PFSK-1 (cell line): ENCODE measurements around the gene ZBTB25.

Source experiments
- FOXP2 ChIP-seq: optimal IDR thresholded peaks from 2 replicates; pipeline ENCODE3; 2011; ENCODE audit warnings: borderline replicate concordance, control low read depth, inconsistent platforms; ENCODE audit not compliant: insufficient read depth; ENCODE audit errors: extremely low read length, extremely low read depth
- POLR2AphosphoS5 ChIP-seq: IDR thresholded peaks from 2 replicates; pipeline ENCODE4 v1.6.1; 2012; ENCODE audit warnings: low read depth, mild to moderate bottlenecking, control low read depth, low read length, moderate library complexity
- REST ChIP-seq, 2 experiments: IDR thresholded peaks; 2 replicates each; pipeline versions ENCODE4 v1.6.1 to v1.8.0; 2011 to 2012; ENCODE audit warnings: low read depth in 2 of 2, low read length in 2 of 2, control low read depth in 1 of 2, inconsistent platforms in 1 of 2, mild to moderate bottlenecking in 1 of 2, moderate library complexity in 1 of 2; ENCODE audit not compliant: insufficient read depth in 1 of 2
- SIN3A ChIP-seq: IDR thresholded peaks from 2 replicates; pipeline ENCODE4 v1.6.1; 2012; ENCODE audit warnings: mild to moderate bottlenecking, low read length, moderate library complexity, borderline replicate concordance; ENCODE audit not compliant: insufficient read depth
- TAF1 ChIP-seq: IDR thresholded peaks from 2 replicates; pipeline ENCODE4 v1.6.1; 2012; ENCODE audit warnings: low read length, control low read depth, borderline replicate concordance; ENCODE audit not compliant: insufficient read depth

ZBTB25 gene

GRCh38 chr14:64515053-64515452 lies 11.4 kb upstream of the ZBTB25 start:
- TF ChIP-seq SIN3A = no peak

GRCh38 chr14:64513271-64513670 lies 9.6 kb upstream of the ZBTB25 start:
- TF ChIP-seq SIN3A = no peak
- TF ChIP-seq FOXP2 = no peak
- no peak for TF ChIP-seq TAF1
- no peak for TF ChIP-seq REST (IDR thresholded peaks at IDR 0.05; ENCODE audit: insufficient read depth in 1 of 2, low read depth in 2 of 2, low read length in 2 of 2)
- TF ChIP-seq POLR2AphosphoS5 = no peak

GRCh38 chr14:64510825-64511671 lies 7.4 kb upstream of the ZBTB25 start:
- TF ChIP-seq REST (IDR thresholded peaks at IDR 0.05; ENCODE audit: insufficient read depth in 1 of 2, low read depth in 2 of 2, low read length in 2 of 2) = no peak
- no peak for TF ChIP-seq SIN3A
- no peak for TF ChIP-seq FOXP2
- TF ChIP-seq POLR2AphosphoS5 = no peak
- no peak for TF ChIP-seq TAF1

- no peak for TF ChIP-seq SIN3A
- TF ChIP-seq FOXP2 = no peak
- no peak for TF ChIP-seq REST (IDR thresholded peaks at IDR 0.05; ENCODE audit: insufficient read depth in 1 of 2, low read depth in 2 of 2, low read length in 2 of 2)
- no peak for TF ChIP-seq TAF1
- no peak for TF ChIP-seq POLR2AphosphoS5
Measured at GRCh38 chr14:64509036-64509435, 5.4 kb upstream of the ZBTB25 start.

GRCh38 chr14:64508215-64508776 lies 4.7 kb upstream of the ZBTB25 start:
- TF ChIP-seq REST (IDR thresholded peaks at IDR 0.05; ENCODE audit: insufficient read depth in 1 of 2, low read depth in 2 of 2, low read length in 2 of 2) = no peak
- no peak for TF ChIP-seq FOXP2
- TF ChIP-seq TAF1 = no peak
- no peak for TF ChIP-seq POLR2AphosphoS5
- TF ChIP-seq SIN3A = no peak
